Right atrium auricular region (tissue), 2 donors: Measurements from ENCODE around the gene IL4I1. TPM values are rescaled to one million over a fixed set of nuclear protein-coding genes. Genes with fewer than 3 reads are reported as not detected.

Source experiments
- DNase-seq: peaks from one replicate; pipeline ENCODE4 v3.0.0-alpha.2; 2019; ENCODE audit warnings: low spot score
- H3K27ac ChIP-seq, 2 donors: fragments of 200-600 bp; sonication (generic); 1 replicate in 1 of 2; 2 replicates in 1 of 2; pipeline ENCODE4 v1.5.1; 2016 to 2019
- H3K27me3 ChIP-seq, 2 donors: fragments of 200-600 bp; sonication (generic); one replicate each; pipeline versions ENCODE4 v1.5.1 to v1.6.0; 2017 to 2019
- H3K36me3 ChIP-seq: fragments of 200-600 bp; sonication (generic); one replicate; pipeline ENCODE4 v1.5.1; 2016
- H3K4me1 ChIP-seq, 2 donors: fragments of 200-600 bp; sonication (generic); one replicate each; pipeline versions ENCODE4 v1.5.1 to v1.6.0; 2017 to 2019
- H3K4me3 ChIP-seq, 2 donors: fragments of 200-600 bp; sonication (generic); 1 replicate in 1 of 2; 2 replicates in 1 of 2; pipeline ENCODE4 v1.5.1; 2017 to 2019; ENCODE audit warnings: mild to moderate bottlenecking in 1 of 2, moderate library complexity in 1 of 2
- H3K9me3 ChIP-seq, 2 donors: fragments of 200-600 bp; sonication (generic); one replicate each; pipeline ENCODE4 v1.5.1; 2019
- CTCF ChIP-seq, 2 donors: fragments of 200-600 bp; sonication (generic); IDR thresholded peaks; one replicate each; pipeline ENCODE4 v1.5.1; 2019; ENCODE audit warnings: antibody characterized with exemption in 2 of 2
- total RNA-seq, 2 donors: library from RNA; depleted of rRNA; stranded (reverse); fragments of >200 nt; gene quantifications; one replicate each; pipeline ENCODE4 v1.1.0, GENCODE V29; 2016

IL4I1 gene
- total RNA-seq, 2 donors from 2014 or later = 0.43 TPM; not detected in 1

- no peak for DNase-seq
- H3K4me1 ChIP-seq = peaks cover 0 to 11% of the 10 kb centered on the region in 2 donors
- no peak overlapping the region for H3K4me3 ChIP-seq
- H3K27ac ChIP-seq = no peak overlapping the region
- no peaks in the 10 kb centered on the region for H3K27me3 ChIP-seq
- H3K9me3 ChIP-seq = no peaks in the 10 kb centered on the region
- TF ChIP-seq CTCF (IDR thresholded peaks at IDR 0.05) = no peak
- H3K36me3 ChIP-seq = peaks cover 10% of the 10 kb centered on the region
Observed at GRCh38 chr19:49913720-49914119, 17.0 kb upstream of the IL4I1 start.

GRCh38 chr19:49912965-49913685 is 16.4 kb upstream of the IL4I1 start:
- Histone ChIP-seq H3K4me1 (peaks cover 0 to 11% of the 10 kb centered on the region in 2 donors), H3K27ac (no peak overlapping the region), H3K36me3 (peaks cover 16% of the 10 kb centered on the region), H3K27me3 (no peaks in the 10 kb centered on the region), H3K9me3 (no peaks in the 10 kb centered on the region), H3K4me3 (no peak overlapping the region)
- TF ChIP-seq CTCF (IDR thresholded peaks at IDR 0.05) = no peak
- DNase-seq = no peak

- peaks cover 21% of the 10 kb centered on the region for H3K36me3 ChIP-seq
- H3K27me3 ChIP-seq = no peaks in the 10 kb centered on the region
- no peak for DNase-seq
- H3K9me3 ChIP-seq = no peaks in the 10 kb centered on the region
- H3K4me3 ChIP-seq = no peak overlapping the region
- no peak overlapping the region for H3K27ac ChIP-seq
- peaks cover 0 to 8% of the 10 kb centered on the region in 2 donors for H3K4me1 ChIP-seq
- TF ChIP-seq CTCF (IDR thresholded peaks at IDR 0.05) = no peak
Observed at GRCh38 chr19:49911381-49912145, 14.9 kb upstream of the IL4I1 start.

- Histone ChIP-seq H3K27ac (no peak overlapping the region), H3K4me3 (no peak overlapping the region), H3K4me1 (peaks cover 0 to 8% of the 10 kb centered on the region in 2 donors), H3K27me3 (no peaks in the 10 kb centered on the region), H3K9me3 (no peaks in the 10 kb centered on the region), H3K36me3 (peaks cover 21% of the 10 kb centered on the region)
- DNase-seq = no peak
- TF ChIP-seq CTCF (IDR thresholded peaks at IDR 0.05) = no peak
Observed at GRCh38 chr19:49910179-49910578, 13.5 kb upstream of the IL4I1 start.

- no peaks in the 10 kb centered on the region for H3K27me3 ChIP-seq
- no peak overlapping the region for H3K27ac ChIP-seq
- peaks cover 0 to 8% of the 10 kb centered on the region in 2 donors for H3K4me1 ChIP-seq
- no peak for DNase-seq
- no peak for TF ChIP-seq CTCF (IDR thresholded peaks at IDR 0.05)
- no peaks in the 10 kb centered on the region for H3K9me3 ChIP-seq
- peaks cover 15% of the 10 kb centered on the region for H3K36me3 ChIP-seq
- H3K4me3 ChIP-seq = no peak overlapping the region
Observed at GRCh38 chr19:49908480-49909420, 12.1 kb upstream of the IL4I1 start.
